GM21576 (cell line): ENCODE data around the gene FMNL3.
"Not testable (repeated sequence)": the region's sequence is repeated elsewhere in the genome, so short reads cannot be mapped to it uniquely, and the experiment has no call there.

ENCODE experiments used
- ATAC-seq: cut with Tn5 transposase; IDR thresholded peaks from one replicate; pipeline ENCODE4 v1.9.1; 2021; ENCODE audit warnings: mild to moderate bottlenecking, moderate library complexity; ENCODE audit not compliant: unreplicated experiment

The FMNL3 gene

GRCh38 chr12:49605539-49605938 is 101.7 kb downstream of the FMNL3 start, which contains the start of gene FAM186B:
Gene FAM186B, minus strand, starts transcription at chr12:49605639. Its CDS starts 162 bp downstream, at chr12:49605477.
- ATAC-seq, result not testable (repeated sequence)

DNA sequence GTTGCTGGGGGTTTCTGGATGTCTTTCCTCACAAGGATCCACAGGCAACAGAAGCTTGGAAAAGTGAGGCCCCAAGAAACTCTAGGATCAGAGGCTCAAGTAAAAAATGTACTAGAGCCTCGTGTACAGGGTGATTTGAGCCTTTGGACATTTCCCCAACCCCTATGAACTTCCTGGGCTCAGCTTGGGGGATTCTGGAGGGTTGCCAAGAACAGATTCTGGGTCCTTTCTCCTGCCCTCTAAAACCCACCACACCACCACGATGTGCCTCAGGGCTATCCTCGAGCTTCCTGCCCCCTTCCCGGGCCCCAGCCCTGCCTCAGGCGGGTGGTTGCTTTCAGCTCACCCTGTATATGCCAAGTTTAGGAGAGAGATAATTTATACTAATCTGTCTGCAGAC is 102.3 kb downstream of the FMNL3 start:
- no peak for ATAC-seq

GRCh38 chr12:49603721-49604120 is 103.5 kb downstream of the FMNL3 start:
- no peak for ATAC-seq

- no peak for ATAC-seq
Observed at GRCh38 chr12:49599961-49600360, 107.2 kb downstream of the FMNL3 start.

DNA sequence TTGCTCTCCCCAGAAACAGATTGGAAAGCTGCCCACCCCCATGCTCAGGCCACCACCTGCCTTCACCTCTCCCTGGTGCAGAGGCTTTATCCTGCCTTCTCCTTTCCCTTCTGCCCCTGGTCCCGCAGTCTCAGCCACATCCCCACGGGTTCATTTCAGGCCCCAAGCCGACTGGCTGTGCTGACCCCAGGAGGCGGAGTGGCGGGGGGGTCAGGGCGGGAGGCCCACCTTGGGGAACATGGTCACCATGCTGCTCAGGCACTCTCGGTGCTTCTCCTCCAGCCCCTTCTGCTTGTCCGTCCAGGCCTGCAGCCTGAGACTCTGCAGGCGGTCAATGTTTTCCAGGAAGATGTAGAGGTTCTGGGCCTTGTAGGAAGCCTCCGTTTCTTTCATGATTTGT is 108.7 kb downstream of the FMNL3 start:
- no peak for ATAC-seq

DNA sequence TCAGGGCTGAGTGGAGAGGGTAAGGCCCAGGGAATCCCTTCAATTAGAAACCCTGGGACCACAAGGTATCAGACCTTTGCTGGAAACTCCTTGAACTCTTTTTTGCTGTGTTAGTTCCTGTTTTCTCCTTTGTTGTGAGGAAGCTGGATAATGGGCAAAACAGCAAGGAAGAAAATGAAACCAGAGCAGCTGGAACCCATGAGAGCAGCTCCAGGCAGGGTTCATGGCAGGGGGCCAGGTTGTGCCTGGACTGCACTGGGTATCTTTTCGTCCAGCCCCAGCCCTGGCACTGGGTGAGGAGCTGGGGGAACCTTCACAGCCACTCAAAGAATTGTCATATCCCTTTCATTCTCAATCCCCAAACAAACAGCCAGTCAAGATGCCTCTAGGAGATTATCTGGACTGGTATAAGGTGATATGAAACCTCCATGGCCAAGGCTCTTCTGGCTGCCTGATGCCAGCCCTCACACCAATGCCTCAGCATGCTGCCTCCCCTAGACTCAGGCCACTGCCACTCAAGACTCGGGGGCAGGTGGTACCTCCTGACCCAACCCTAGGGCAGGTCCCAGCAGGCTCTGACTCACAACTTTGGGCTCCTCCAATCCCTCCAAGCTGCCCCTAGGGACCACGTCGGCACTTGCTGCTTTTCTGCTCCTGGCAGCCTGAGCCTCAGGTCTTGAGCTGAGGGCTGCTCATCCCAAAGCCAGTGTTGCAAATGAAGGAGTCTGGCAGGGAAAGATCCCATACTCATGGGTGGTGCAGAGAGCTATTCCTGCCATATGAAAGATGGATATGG is 118.3 kb downstream of the FMNL3 start:
- ATAC-seq, result no peak

DNA sequence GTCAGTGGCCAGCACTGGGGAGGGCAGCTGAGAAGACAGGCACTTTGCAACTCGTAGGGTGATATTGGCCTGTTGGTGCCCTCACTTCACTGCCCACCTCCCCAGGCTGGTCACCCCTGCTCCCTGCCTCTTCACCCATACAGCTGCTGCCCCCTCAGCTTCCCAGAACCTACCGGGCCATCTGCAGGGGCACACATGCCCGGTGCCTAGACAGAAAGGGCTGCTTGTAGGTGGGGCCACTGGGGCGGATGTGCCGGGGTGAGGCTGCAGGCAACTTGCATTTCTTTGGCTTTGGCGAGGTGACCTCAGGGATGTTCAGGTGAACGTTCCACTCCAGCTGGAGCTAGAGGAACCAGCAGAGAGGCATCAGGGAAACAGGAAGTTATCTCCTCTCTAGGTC is 118.9 kb downstream of the FMNL3 start:
- no peak for ATAC-seq

- ATAC-seq, result no peak
Observed at GRCh38 chr12:49587174-49587908, 119.9 kb downstream of the FMNL3 start.
